ENCODE results near the gene HDAC8. TPM values are rescaled to one million over a fixed set of nuclear protein-coding genes. Genes with fewer than 3 reads are reported as not detected.

Gene HDAC8
- total RNA-seq, 1 donor from 2014 or later = 27.0 TPM

DNA sequence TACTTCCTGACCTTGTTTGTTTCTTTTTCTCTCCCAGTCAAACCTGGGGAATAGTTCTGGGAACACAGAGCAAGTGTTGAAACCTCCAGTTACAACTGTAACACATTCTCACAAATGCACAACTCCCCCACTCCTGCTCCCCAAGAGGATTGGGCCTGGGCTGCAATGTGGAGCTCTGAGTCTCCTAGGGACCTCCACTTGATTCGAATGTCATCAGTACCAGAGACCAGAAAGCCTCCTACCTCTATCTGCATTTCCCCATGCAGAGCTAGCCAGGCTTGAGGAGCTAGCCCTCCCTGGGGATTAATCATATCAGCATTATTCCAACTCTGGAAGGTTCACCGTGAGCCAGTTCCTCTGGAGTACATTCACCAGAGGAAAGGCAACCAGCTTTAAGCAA lies 225.3 kb downstream of the HDAC8 start:
- no peaks in the 10 kb centered on the region for H3K9me3 ChIP-seq
- H3K36me3 ChIP-seq = no peaks in the 10 kb centered on the region
- DNase-seq (no peak), ATAC-seq (no peak)
- TF ChIP-seq CTCF (IDR thresholded peaks at IDR 0.05) = no peak
- intact Hi-C loops (cut with DNase I) = no loop called here
- H3K27ac ChIP-seq = no peak overlapping the region
- no peaks in the 10 kb centered on the region for H3K27me3 ChIP-seq
- H3K4me1 ChIP-seq = no peaks in the 10 kb centered on the region
- no peak overlapping the region for H3K4me3 ChIP-seq

DNA sequence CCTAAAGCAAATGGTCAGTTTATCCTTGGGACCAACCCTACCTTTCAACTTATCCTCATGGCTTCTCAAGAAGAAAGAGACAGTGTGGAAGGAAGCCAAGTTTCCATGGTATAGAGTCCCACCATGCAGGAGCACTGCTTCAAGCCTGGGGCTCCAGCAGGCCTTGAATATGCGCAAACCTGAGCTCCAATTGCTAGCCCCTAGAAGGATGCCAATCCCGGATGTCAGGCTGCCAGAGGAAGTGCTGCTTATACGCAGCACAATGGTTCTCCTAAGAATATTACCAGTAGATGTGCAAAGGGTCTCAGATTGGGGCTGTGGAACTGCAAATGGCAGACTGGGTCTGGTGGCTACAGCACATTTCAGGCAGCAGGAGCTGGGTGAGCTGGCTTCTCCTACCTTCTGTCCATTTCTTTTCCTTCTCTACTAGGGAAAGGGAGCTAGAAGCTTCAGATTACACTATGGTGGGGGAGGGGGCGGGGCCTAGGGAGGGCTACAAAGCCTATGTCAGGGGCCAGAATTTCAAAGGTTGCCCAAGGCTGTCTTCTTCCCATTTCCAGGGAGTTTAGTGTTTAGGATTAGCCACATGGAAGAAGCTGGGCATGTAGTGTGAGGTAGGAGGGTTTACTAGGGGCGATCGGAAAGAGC lies 226.2 kb downstream of the HDAC8 start:
- ATAC-seq (no peak), DNase-seq (no peak)
- Histone ChIP-seq H3K4me3 (no peak overlapping the region), H3K9me3 (no peaks in the 10 kb centered on the region), H3K27ac (no peak overlapping the region), H3K27me3 (no peaks in the 10 kb centered on the region), H3K36me3 (no peaks in the 10 kb centered on the region), H3K4me1 (no peaks in the 10 kb centered on the region)
- TF ChIP-seq CTCF (IDR thresholded peaks at IDR 0.05) = no peak
- intact Hi-C loops (cut with DNase I) = no loop called here

DNA sequence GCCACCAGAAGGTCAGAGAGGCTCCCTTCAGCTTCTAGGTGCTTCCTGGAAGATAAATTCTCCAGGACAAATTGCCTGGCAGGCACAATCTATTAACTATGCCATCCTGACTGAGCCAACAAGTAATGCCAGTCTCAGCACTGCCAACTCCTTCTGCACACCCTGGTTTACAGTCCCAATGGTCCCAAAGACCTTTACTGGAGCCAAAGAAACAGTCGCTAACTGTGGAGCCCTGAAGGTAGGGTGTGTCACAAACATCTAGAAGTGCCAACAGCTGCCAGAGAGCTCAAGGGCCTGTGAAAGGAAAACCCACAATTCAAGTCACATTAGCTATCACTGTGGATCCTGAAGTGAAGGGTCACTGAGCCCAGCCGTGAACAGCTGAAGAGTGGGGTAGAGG lies 232.0 kb downstream of the HDAC8 start:
- Histone ChIP-seq H3K4me1 (no peaks in the 10 kb centered on the region), H3K9me3 (no peaks in the 10 kb centered on the region), H3K36me3 (no peaks in the 10 kb centered on the region), H3K27me3 (no peaks in the 10 kb centered on the region), H3K27ac (no peak overlapping the region), H3K4me3 (no peak overlapping the region)
- no peak for TF ChIP-seq CTCF (IDR thresholded peaks at IDR 0.05)
- ATAC-seq (no peak), DNase-seq (no peak)
- intact Hi-C loops (cut with DNase I) = no loop called here

- no peak for ATAC-seq
- no peak for DNase-seq
- intact Hi-C loops (cut with DNase I) = no loop called here
- Histone ChIP-seq H3K9me3 (no peaks in the 10 kb centered on the region), H3K4me3 (no peak overlapping the region), H3K36me3 (no peaks in the 10 kb centered on the region), H3K27me3 (no peaks in the 10 kb centered on the region), H3K4me1 (no peaks in the 10 kb centered on the region), H3K27ac (no peak overlapping the region)
- no peak for TF ChIP-seq CTCF (IDR thresholded peaks at IDR 0.05)
These were observed 232.6 kb downstream of the HDAC8 start for GRCh38 chrX:72340041-72340440.

DNA sequence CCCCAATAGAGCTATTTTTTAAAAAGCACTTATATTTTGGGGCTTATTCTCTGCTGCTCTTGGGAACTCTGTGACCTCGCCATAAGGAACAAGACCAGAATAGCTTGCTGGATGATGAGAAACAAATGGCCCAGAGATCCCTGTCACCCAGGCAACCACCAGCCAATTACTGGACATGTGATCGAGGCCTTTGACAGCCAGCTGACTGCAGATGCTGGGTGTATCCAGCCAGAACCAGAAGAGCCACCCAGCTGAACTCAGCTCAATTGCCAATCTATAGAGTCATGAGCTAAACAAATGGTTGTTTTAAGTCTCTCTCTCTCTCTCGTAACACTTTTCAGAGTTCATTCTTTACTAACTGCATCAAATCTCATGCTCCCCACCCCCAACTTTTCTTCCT lies 242.5 kb downstream of the HDAC8 start:
- Histone ChIP-seq H3K36me3 (no peaks in the 10 kb centered on the region), H3K27me3 (no peaks in the 10 kb centered on the region), H3K4me1 (no peaks in the 10 kb centered on the region), H3K9me3 (no peaks in the 10 kb centered on the region), H3K4me3 (no peak overlapping the region), H3K27ac (no peak overlapping the region)
- intact Hi-C loops (cut with DNase I) = no loop called here
- no peak for TF ChIP-seq CTCF (IDR thresholded peaks at IDR 0.05)
- DNase-seq (no peak), ATAC-seq (no peak)

Data from upper lobe of right lung (tissue), 1 donor.